Cardiac muscle cell (in vitro differentiated cells and primary cell): ENCODE measurements around the gene FGF23. TPM values are rescaled to one million over a fixed set of nuclear protein-coding genes. Genes with fewer than 3 reads are reported as not detected.

Experiments
- DNase-seq, 2 donors: peaks; one replicate each; pipeline versions ENCODE4 v3.0.0 to v3.0.0-alpha.2; 2010 to 2017; ENCODE audit warnings: low read depth in 1 of 2, low spot score in 1 of 2
- H3K27ac ChIP-seq: fragments of 200-600 bp; sonication (generic); 2 replicates; pipeline ENCODE4 v1.5.1; 2016
- H3K27me3 ChIP-seq: fragments of 200-600 bp; sonication (generic); 2 replicates; pipeline ENCODE4 v1.6.0; 2016; ENCODE audit warnings: control low read depth
- H3K36me3 ChIP-seq: fragments of 200-600 bp; sonication (generic); 2 replicates; pipeline ENCODE4 v1.5.1; 2016; ENCODE audit warnings: control low read depth
- H3K4me1 ChIP-seq: fragments of 200-600 bp; sonication (generic); 2 replicates; pipeline ENCODE4 v1.8.1; 2017; ENCODE audit warnings: low read depth, mild to moderate bottlenecking, mixed run types
- H3K4me3 ChIP-seq: fragments of 200-600 bp; sonication (generic); 2 replicates; pipeline ENCODE4 v1.5.1; 2016; ENCODE audit warnings: mild to moderate bottlenecking
- H3K9me3 ChIP-seq: fragments of 200-600 bp; sonication (generic); 2 replicates; pipeline ENCODE4 v1.5.1; 2017; ENCODE audit warnings: low read depth, mild to moderate bottlenecking, control low read depth
- CTCF ChIP-seq: IDR thresholded peaks from 2 replicates; pipeline ENCODE4 v1.5.1; 2012; ENCODE audit warnings: low read depth, mild to moderate bottlenecking, low read length
- polyA plus RNA-seq: library from polyadenylated mRNA; unstranded; fragments of >200 nt; fragmentation: Nextera tagmentation; extraction: Ambion mirVana; gene quantifications from 2 replicates; pipeline ENCODE4 v1.2.1, GENCODE V29; 2016
- total RNA-seq: library from RNA; depleted of rRNA; stranded (reverse); fragments of >200 nt; gene quantifications from 2 replicates; pipeline ENCODE4 v1.2.3, GENCODE V29; 2016

Gene FGF23
- total and polyA plus RNA-seq, 2 experiments from 2014 or later = 0.86 to 1.1 TPM

GRCh38 chr12:4327293-4327692 lies 52.2 kb downstream of the FGF23 start:
- Histone ChIP-seq H3K27ac (no peak overlapping the region), H3K36me3 (peaks cover 5% of the 10 kb centered on the region), H3K4me1 (no peaks in the 10 kb centered on the region), H3K9me3 (no peaks in the 10 kb centered on the region), H3K27me3 (no peaks in the 10 kb centered on the region), H3K4me3 (no peak overlapping the region)
- no peak for DNase-seq
- TF ChIP-seq CTCF = no peak

- no peaks in the 10 kb centered on the region for H3K36me3 ChIP-seq
- no peaks in the 10 kb centered on the region for H3K27me3 ChIP-seq
- no peak for TF ChIP-seq CTCF
- DNase-seq = no peak
- no peaks in the 10 kb centered on the region for H3K9me3 ChIP-seq
- no peak overlapping the region for H3K4me3 ChIP-seq
- H3K4me1 ChIP-seq = no peaks in the 10 kb centered on the region
- H3K27ac ChIP-seq = no peak overlapping the region
These were observed 53.5 kb downstream of the FGF23 start for GRCh38 chr12:4325966-4326365.

DNA sequence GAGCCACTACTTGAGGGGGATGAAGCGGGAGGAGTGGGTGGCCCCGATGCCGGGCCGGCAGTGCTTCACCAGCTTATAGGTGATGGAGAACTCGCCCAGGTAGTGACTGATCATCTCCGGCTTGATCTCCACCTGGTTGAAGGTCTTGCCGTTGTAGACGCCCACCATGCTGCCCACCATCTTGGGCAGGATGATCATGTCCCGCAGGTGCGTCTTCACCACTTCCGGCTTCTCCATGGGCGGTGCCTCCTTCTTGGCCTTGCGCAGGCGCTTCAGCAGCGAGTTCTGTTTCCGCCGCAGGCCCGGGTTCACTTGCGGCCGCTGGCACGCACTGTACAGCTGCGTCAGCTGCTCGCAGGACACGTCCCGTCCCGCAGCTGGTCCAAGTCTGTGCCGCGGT lies 55.1 kb downstream of the FGF23 start:
- TF ChIP-seq CTCF = no peak
- Histone ChIP-seq H3K4me1 (peaks cover 5% of the 10 kb centered on the region), H3K36me3 (no peaks in the 10 kb centered on the region), H3K4me3 (no peak overlapping the region), H3K27me3 (no peaks in the 10 kb centered on the region), H3K9me3 (no peaks in the 10 kb centered on the region), H3K27ac (no peak overlapping the region)
- no peak for DNase-seq

- Histone ChIP-seq H3K4me1 (peaks cover 5% of the 10 kb centered on the region), H3K27me3 (no peaks in the 10 kb centered on the region), H3K36me3 (no peaks in the 10 kb centered on the region), H3K9me3 (no peaks in the 10 kb centered on the region), H3K4me3 (no peak overlapping the region), H3K27ac (no peak overlapping the region)
- TF ChIP-seq CTCF = no peak
- DNase-seq = no peak
These were observed 56.1 kb downstream of the FGF23 start for GRCh38 chr12:4323396-4323795.

DNA sequence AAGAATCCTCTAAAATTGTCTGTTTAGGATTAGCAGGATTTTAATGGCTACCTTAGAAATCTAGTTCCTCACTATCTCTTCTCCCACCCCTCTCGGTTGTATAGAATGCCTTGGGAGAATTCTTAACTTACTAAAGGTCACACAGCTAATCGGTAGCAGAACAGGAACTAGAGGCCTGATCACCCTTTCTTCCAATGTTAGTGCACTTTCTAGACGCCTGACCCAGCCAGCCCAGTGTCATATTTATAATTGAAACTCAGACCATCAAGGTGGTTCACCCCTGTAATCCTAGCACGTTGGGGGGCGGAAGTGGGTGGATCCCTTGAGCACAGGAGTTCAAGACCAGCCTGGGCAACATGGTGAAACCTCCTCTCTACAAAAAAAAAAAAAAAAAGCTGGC lies 56.8 kb downstream of the FGF23 start:
- TF ChIP-seq CTCF = no peak
- Histone ChIP-seq H3K4me3 (no peak overlapping the region), H3K4me1 (peaks cover 5% of the 10 kb centered on the region), H3K9me3 (no peaks in the 10 kb centered on the region), H3K36me3 (no peaks in the 10 kb centered on the region), H3K27me3 (no peaks in the 10 kb centered on the region), H3K27ac (no peak overlapping the region)
- DNase-seq = no peak
